Measurements from ENCODE around the gene ALDH4A1. TPM values are rescaled to one million over a fixed set of nuclear protein-coding genes. Genes with fewer than 3 reads are reported as not detected.

ALDH4A1 gene
- total RNA-seq, 1 experiment from 2014 or later: 26.1 TPM

- no peak overlapping the region for H3K27ac Mint-ChIP-seq
- H3K36me3 Mint-ChIP-seq (ENCODE audit: insufficient read depth in 1 of 3, low read depth in 3 of 3): peaks cover 0 to 5% (median 0%) of the 10 kb centered on the region in 3 experiments; a peak in 3 of 7 replicates
- no peak overlapping the region for H3K4ac ChIP-seq (ENCODE audit: low read depth, low read length)
- H3K23me2 ChIP-seq (ENCODE audit: insufficient read length, low read depth, low read length, poor library complexity, severe bottlenecking): no peaks in the 10 kb centered on the region
- no peaks in the 10 kb centered on the region for H3K27me3 Mint-ChIP-seq (ENCODE audit: low read depth)
- no peaks in the 10 kb centered on the region for H3K79me1 ChIP-seq (ENCODE audit: insufficient read depth, low read depth, low read length, poor library complexity, severe bottlenecking)
- no peak overlapping the region for H2BK12ac ChIP-seq (ENCODE audit: insufficient read length, low read depth, low read length)
- no peak overlapping the region for H3K23ac ChIP-seq (ENCODE audit: insufficient read length, low read depth, low read length)
- no peak overlapping the region for H3K9ac ChIP-seq (ENCODE audit: extremely low read depth, insufficient read length, low read length)
- no peaks in the 10 kb centered on the region for H3K9me3 Mint-ChIP-seq
- no peak overlapping the region for H2BK20ac ChIP-seq (ENCODE audit: low read depth, low read length, poor library complexity, severe bottlenecking)
- H4K5ac ChIP-seq (ENCODE audit: insufficient read length, low read depth, low read length): no peak overlapping the region
- H3K4me3 Mint-ChIP-seq: no peak overlapping the region
- no peak overlapping the region for H3K56ac ChIP-seq (ENCODE audit: insufficient read length, low read depth, low read length)
- H3K27me3 ChIP-seq (ENCODE audit: insufficient read depth, low read length): no peaks in the 10 kb centered on the region
- H3K4me1 Mint-ChIP-seq: peaks cover 4 to 8% of the 10 kb centered on the region in 2 experiments
- no peak overlapping the region for H2AFZ ChIP-seq (ENCODE audit: low read length)
- no peak overlapping the region for H2AK5ac ChIP-seq (ENCODE audit: insufficient read length, low read length)
- H3K14ac ChIP-seq (ENCODE audit: insufficient read depth, low read length): no peak overlapping the region
- no peak overlapping the region for H2BK5ac ChIP-seq (ENCODE audit: insufficient read length, low read length)
- H4K91ac ChIP-seq (ENCODE audit: insufficient read length, low read depth, low read length): no peak overlapping the region
- no peak overlapping the region for H3K4me2 ChIP-seq (ENCODE audit: insufficient read depth, insufficient read length, low read length)
- no peaks in the 10 kb centered on the region for H3K79me2 ChIP-seq (ENCODE audit: insufficient read depth, low read length)
- H3T11ph ChIP-seq (ENCODE audit: low read length): no peak overlapping the region
- no peaks in the 10 kb centered on the region for H3K9me3 ChIP-seq (ENCODE audit: control insufficient read depth, low read depth, low read length)
- H4K20me1 ChIP-seq (ENCODE audit: control insufficient read depth, insufficient read depth, insufficient read length): no peaks in the 10 kb centered on the region
- no CpG with 5 or more reads among the region's 6 CpGs for WGBS (ENCODE audit: extremely low coverage, insufficient read length, low lambda C conversion rate)
- H2BK15ac ChIP-seq (ENCODE audit: low read depth, low read length): no peak overlapping the region
- no peak overlapping the region for H3K18ac ChIP-seq (ENCODE audit: insufficient read length, low read depth, low read length)
- no peak overlapping the region for H4K8ac ChIP-seq (replicated peaks; ENCODE audit: insufficient read length, low read depth, low read length)
- no peak overlapping the region for H3K27ac ChIP-seq (ENCODE audit: insufficient read length, low read depth, low read length)
- TF ChIP-seq, protein P1, sequence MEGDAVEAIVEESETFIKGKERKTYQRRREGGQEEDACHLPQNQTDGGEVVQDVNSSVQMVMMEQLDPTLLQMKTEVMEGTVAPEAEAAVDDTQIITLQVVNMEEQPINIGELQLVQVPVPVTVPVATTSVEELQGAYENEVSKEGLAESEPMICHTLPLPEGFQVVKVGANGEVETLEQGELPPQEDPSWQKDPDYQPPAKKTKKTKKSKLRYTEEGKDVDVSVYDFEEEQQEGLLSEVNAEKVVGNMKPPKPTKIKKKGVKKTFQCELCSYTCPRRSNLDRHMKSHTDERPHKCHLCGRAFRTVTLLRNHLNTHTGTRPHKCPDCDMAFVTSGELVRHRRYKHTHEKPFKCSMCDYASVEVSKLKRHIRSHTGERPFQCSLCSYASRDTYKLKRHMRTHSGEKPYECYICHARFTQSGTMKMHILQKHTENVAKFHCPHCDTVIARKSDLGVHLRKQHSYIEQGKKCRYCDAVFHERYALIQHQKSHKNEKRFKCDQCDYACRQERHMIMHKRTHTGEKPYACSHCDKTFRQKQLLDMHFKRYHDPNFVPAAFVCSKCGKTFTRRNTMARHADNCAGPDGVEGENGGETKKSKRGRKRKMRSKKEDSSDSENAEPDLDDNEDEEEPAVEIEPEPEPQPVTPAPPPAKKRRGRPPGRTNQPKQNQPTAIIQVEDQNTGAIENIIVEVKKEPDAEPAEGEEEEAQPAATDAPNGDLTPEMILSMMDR (conservative IDR thresholded peaks at IDR 0.05): no peak
- DNase-seq: no peak
- no peak overlapping the region for H2BK120ac ChIP-seq (ENCODE audit: low read depth, low read length, poor library complexity, severe bottlenecking)
- no peaks in the 10 kb centered on the region for H3K4me1 ChIP-seq (ENCODE audit: insufficient read depth, low read length)
Observed at GRCh38 chr1:18874036-18874435, 28.3 kb downstream of the ALDH4A1 start.
